GM13976 (cell line): ENCODE measurements around the gene OXER1.

Experiments used
- DNase-seq: peaks from one replicate; pipeline ENCODE4 v3.0.0; 2012; ENCODE audit warnings: low spot score
- CTCF ChIP-seq: IDR thresholded peaks from 2 replicates; pipeline ENCODE4 v1.5.1; 2012; ENCODE audit warnings: borderline replicate concordance, mild to moderate bottlenecking; ENCODE audit not compliant: insufficient read depth; ENCODE audit errors: extremely low read depth, missing control alignments, control extremely low read depth
- in situ Hi-C: fragments of 300-500 bp; cut with MboI; formaldehyde crosslinking; loops from one replicate; pipeline ENCODE4 v1.12.0; 2022; ENCODE audit warnings: low sequenced_read_pairs, mixed read lengths, inconsistent platforms; ENCODE audit not compliant: unreplicated experiment

The OXER1 gene

GRCh38 chr2:42789751-42790150 lies 25.8 kb upstream of the OXER1 start:
- TF ChIP-seq CTCF: no peak
- no peak for DNase-seq
- in situ Hi-C loops: no loop called here

- in situ Hi-C loops: no loop called here
- TF ChIP-seq CTCF: no peak
- DNase-seq: no peak
Observed at GRCh38 chr2:42788882-42789281, 24.9 kb upstream of the OXER1 start.

GRCh38 chr2:42788478-42788793 lies 24.5 kb upstream of the OXER1 start:
- no peak for DNase-seq
- no peak for TF ChIP-seq CTCF
- in situ Hi-C loops: no loop called here

GRCh38 chr2:42787788-42788477 lies 24.0 kb upstream of the OXER1 start:
- TF ChIP-seq CTCF: no peak
- in situ Hi-C loops: no loop called here
- DNase-seq: no peak

GRCh38 chr2:42787424-42787787 lies 23.5 kb upstream of the OXER1 start:
- no peak for DNase-seq
- in situ Hi-C loops: no loop called here
- TF ChIP-seq CTCF: no peak

GRCh38 chr2:42786561-42787345 lies 22.8 kb upstream of the OXER1 start:
- no peak for TF ChIP-seq CTCF
- in situ Hi-C loops: no loop called here
- no peak for DNase-seq
